Ishikawa (cell line): ENCODE results near the gene BCORL1.

Experiments
- RAD21 ChIP-seq: IDR thresholded peaks from 2 replicates; pipeline ENCODE4 v1.6.1; 2012; ENCODE audit warnings: low read depth
- TF ChIP-seq, protein P1 (sequence below): IDR thresholded peaks from 2 replicates; pipeline ENCODE4 v1.6.1; 2012

- no peak for TF ChIP-seq RAD21
- TF ChIP-seq, protein P1, sequence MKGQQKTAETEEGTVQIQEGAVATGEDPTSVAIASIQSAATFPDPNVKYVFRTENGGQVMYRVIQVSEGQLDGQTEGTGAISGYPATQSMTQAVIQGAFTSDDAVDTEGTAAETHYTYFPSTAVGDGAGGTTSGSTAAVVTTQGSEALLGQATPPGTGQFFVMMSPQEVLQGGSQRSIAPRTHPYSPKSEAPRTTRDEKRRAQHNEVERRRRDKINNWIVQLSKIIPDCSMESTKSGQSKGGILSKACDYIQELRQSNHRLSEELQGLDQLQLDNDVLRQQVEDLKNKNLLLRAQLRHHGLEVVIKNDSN, result no peak
Measured at GRCh38 chrX:129958814-129959492, 23.5 kb upstream of the BCORL1 start.
